ENCODE measurements around the gene NBEA.

- no peak for TF ChIP-seq CTCF (IDR thresholded peaks at IDR 0.05)
- no peak for TF ChIP-seq POLR2A (IDR thresholded peaks at IDR 0.05)
These were observed 615.4 kb downstream of the NBEA start for GRCh38 chr13:35557475-35557874.

Data from heart left ventricle (tissue), 13 donors.